Measurements from ENCODE around the gene C12orf57. TPM values are rescaled to one million over a fixed set of nuclear protein-coding genes. Genes with fewer than 3 reads are reported as not detected.

Gene C12orf57
- total and polyA plus RNA-seq, 9 of the 15 experiments (the other 6 are each of a cell fraction or from before 2014, with no cell fraction given) = 26.7 to 191 (median 107) TPM

- TF ChIP-seq ZNF239 (CRISPR knock-in tag; IDR thresholded peaks at IDR 0.05) (no peak), ATF4 (CRISPR knock-in tag; IDR thresholded peaks at IDR 0.05) (peak; percentile 39; the same call in 1 of the 2 replicates)
- TF ChIP-seq, protein P1, sequence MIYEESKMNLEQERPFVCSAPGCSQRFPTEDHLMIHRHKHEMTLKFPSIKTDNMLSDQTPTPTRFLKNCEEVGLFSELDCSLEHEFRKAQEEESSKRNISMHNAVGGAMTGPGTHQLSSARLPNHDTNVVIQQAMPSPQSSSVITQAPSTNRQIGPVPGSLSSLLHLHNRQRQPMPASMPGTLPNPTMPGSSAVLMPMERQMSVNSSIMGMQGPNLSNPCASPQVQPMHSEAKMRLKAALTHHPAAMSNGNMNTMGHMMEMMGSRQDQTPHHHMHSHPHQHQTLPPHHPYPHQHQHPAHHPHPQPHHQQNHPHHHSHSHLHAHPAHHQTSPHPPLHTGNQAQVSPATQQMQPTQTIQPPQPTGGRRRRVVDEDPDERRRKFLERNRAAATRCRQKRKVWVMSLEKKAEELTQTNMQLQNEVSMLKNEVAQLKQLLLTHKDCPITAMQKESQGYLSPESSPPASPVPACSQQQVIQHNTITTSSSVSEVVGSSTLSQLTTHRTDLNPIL (CRISPR knock-in tag; IDR thresholded peaks at IDR 0.05) = no peak
Observed at GRCh38 chr12:6938353-6939190, 5.2 kb upstream of the C12orf57 start (continued).

DNA sequence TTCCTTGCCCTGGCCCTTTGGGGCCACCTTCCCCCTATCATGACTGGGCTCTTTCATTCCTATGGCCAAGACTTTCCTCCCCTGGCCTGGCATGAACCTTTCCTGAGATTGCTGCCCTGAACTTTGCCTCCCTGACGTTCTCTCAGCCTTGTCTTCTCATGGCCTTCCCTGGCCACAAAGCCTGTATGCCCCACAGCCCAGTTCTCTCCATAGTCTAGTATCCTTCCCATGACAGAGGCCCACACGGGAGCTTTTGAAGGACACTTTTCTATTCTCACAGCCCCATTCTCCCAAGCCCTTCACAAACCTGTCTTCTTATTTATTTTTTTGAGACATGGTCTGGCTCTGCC, 4.7 kb upstream of the C12orf57 start:
- peaks cover 7 to 55% of the 10 kb centered on the region in 2 experiments; a peak in 4 of 5 replicates for H3K4me1 ChIP-seq (replicated peaks in 1 of 2; ENCODE audit: control insufficient read depth in 2 of 2, insufficient read depth in 2 of 2, low read length in 2 of 2)
- no peak overlapping the region for H2AFZ ChIP-seq (ENCODE audit: low read depth, low read length)
- peaks cover 63% of the 10 kb centered on the region; the same call in 2 of the 3 replicates for H3K36me3 ChIP-seq (ENCODE audit: control insufficient read depth, insufficient read depth, low read length)
- no peak for DNase-seq (ENCODE audit: extremely low read depth in 1 of 4, low spot score in 3 of 4)
- H3K9me3 ChIP-seq (replicated peaks; ENCODE audit: control insufficient read depth, insufficient read depth, low read depth, low read length) = no peaks in the 10 kb centered on the region
- no TSS peak for BruUV-seq (replicated peaks)
- in situ Hi-C loops (cut with MboI) (no loop called here), intact Hi-C loops (cut with micrococcal nuclease) (no loop called here)
- peak overlapping the region in 1 of 2 experiments; percentile 97; a peak in 1 of 4 replicates for H3K9ac ChIP-seq (ENCODE audit: insufficient read depth in 1 of 2, low read depth in 2 of 2, low read length in 2 of 2)
- ChIA-PET CTCF (ENCODE audit: low intra/inter-chr PET ratio) (no interaction called here), POLR2A (interaction anchor here (1.2 to 2.7 kb wide), 3 partner anchors 17 to 70 kb away, joined by 3 to 14 read pairs (median 8); no protein-coding TSS in a partner anchor)
- H3K27me3 ChIP-seq (ENCODE audit: control insufficient read depth in 2 of 2, insufficient read depth in 2 of 2, low read length in 2 of 2) = no peaks in the 10 kb centered on the region
- H3K4me3 ChIP-seq = no peak overlapping the region
- H3K4me2 ChIP-seq (ENCODE audit: insufficient read depth, low read length) = no peak overlapping the region
- no peaks in the 10 kb centered on the region for H4K20me1 ChIP-seq (replicated peaks; ENCODE audit: control insufficient read depth, insufficient read depth, low read length)
- ATAC-seq = no peak
- 83% methylated on average over 2 of the region's 2 CpGs for WGBS (ENCODE audit: insufficient coverage, low coverage, missing lambda C conversion rate)
- no peak overlapping the region for H3K27ac ChIP-seq (ENCODE audit: extremely low read depth, low read depth, low read length)
- no peak for FAIRE-seq
- no peaks in the 10 kb centered on the region; the same call in 2 of the 3 replicates for H3K79me2 ChIP-seq (ENCODE audit: control insufficient read depth, insufficient read depth, low read length)
- H3K9me1 ChIP-seq (ENCODE audit: control insufficient read depth, insufficient read depth, low read length) = no peaks in the 10 kb centered on the region
- no peak for TF ChIP-seq HMG20A (CRISPR knock-in tag; conservative IDR thresholded peaks at IDR 0.05)
- no peak for TF ChIP-seq XRCC4 (IDR thresholded peaks at IDR 0.05; ENCODE audit: extremely low read depth, insufficient read depth, insufficient read length)
- TF ChIP-seq ZFP36 (IDR thresholded peaks at IDR 0.05; ENCODE audit: low read depth, low read length, partially characterized antibody) = no peak
- TF ChIP-seq FOXM1 (IDR thresholded peaks at IDR 0.05; ENCODE audit: low read depth) = no peak
- no peak for TF ChIP-seq FOXM1 (CRISPR knock-in tag; IDR thresholded peaks at IDR 0.05; ENCODE audit: low read depth)
- no peak for TF ChIP-seq CCNT2 (IDR thresholded peaks at IDR 0.05; ENCODE audit: borderline replicate concordance, extremely low read depth, insufficient read length, low read depth, low read length)
- no peak for TF ChIP-seq USF1 (CRISPR knock-in tag; IDR thresholded peaks at IDR 0.05)
- no peak for TF ChIP-seq TAF9B (IDR thresholded peaks at IDR 0.05; ENCODE audit: partially characterized antibody)
- TF ChIP-seq GABPB1 (CRISPR knock-in tag; IDR thresholded peaks at IDR 0.05) = no peak
- TF ChIP-seq ZNF586 (CRISPR knock-in tag; conservative IDR thresholded peaks at IDR 0.05) = no peak
- no peak for TF ChIP-seq EWSR1 (IDR thresholded peaks at IDR 0.05; ENCODE audit: borderline replicate concordance, low read depth, partially characterized antibody)
- TF ChIP-seq ZNF589 (CRISPR knock-in tag; IDR thresholded peaks at IDR 0.05; ENCODE audit: low read depth) = no peak
- no peak for TF ChIP-seq RBM34 (IDR thresholded peaks at IDR 0.05; ENCODE audit: borderline replicate concordance, insufficient read depth, low read length)
- TF ChIP-seq POLR2G (IDR thresholded peaks at IDR 0.05; ENCODE audit: low read depth, low read length) = no peak
- TF ChIP-seq POU5F1 (IDR thresholded peaks at IDR 0.05; ENCODE audit: borderline replicate concordance, low read depth, low read length, partially characterized antibody) = no peak
